ENCODE measurements around the gene UVRAG. TPM values are rescaled to one million over a fixed set of nuclear protein-coding genes. Genes with fewer than 3 reads are reported as not detected.
"Not testable (repeated sequence)": the region's sequence is repeated elsewhere in the genome, so short reads cannot be mapped to it uniquely, and the experiment has no call there.

Gene UVRAG
- total RNA-seq, 1 donor, result 28.2 TPM

- peaks cover 3% of the 10 kb centered on the region for H4K20me1 ChIP-seq (ENCODE audit: insufficient read depth, low read length)
- peaks cover 13% of the 10 kb centered on the region for H3K79me2 ChIP-seq (ENCODE audit: insufficient read depth, low read length)
- H3K4me2 ChIP-seq (ENCODE audit: insufficient read depth, low read length), result peak overlapping the region; percentile 0
- DNase-seq (ENCODE audit: insufficient read length, low spot score, missing footprints), result peak; percentile 49
- peaks cover 29% of the 10 kb centered on the region for H3K4me1 ChIP-seq (ENCODE audit: insufficient read depth, low read length)
- no peak overlapping the region for H3K27ac ChIP-seq (ENCODE audit: low read depth, low read length)
- H3K36me3 ChIP-seq (ENCODE audit: insufficient read depth, low read length), result no peaks in the 10 kb centered on the region
- H2AFZ ChIP-seq (ENCODE audit: low read length), result no peak overlapping the region
- H3K4me3 ChIP-seq (ENCODE audit: insufficient read depth, low read length), result no peak overlapping the region
- no peaks in the 10 kb centered on the region for H3K9me3 ChIP-seq (ENCODE audit: low read depth, low read length)
- H3K27me3 ChIP-seq (ENCODE audit: insufficient read depth, low read length), result no peaks in the 10 kb centered on the region
- TF ChIP-seq CTCF (IDR thresholded peaks at IDR 0.05; ENCODE audit: extremely low read depth, low read depth, low read length), result no peak
These were observed 153.1 kb downstream of the UVRAG start for GRCh38 chr11:75968021-75968625.

- H3K4me1 ChIP-seq (ENCODE audit: insufficient read depth, low read length), result peaks cover 29% of the 10 kb centered on the region
- no peak overlapping the region for H2AFZ ChIP-seq (ENCODE audit: low read length)
- TF ChIP-seq CTCF (IDR thresholded peaks at IDR 0.05; ENCODE audit: extremely low read depth, low read depth, low read length), result no peak
- H3K27ac ChIP-seq (ENCODE audit: low read depth, low read length), result peak overlapping the region; percentile 58
- H3K4me3 ChIP-seq (ENCODE audit: insufficient read depth, low read length), result no peak overlapping the region
- H3K36me3 ChIP-seq (ENCODE audit: insufficient read depth, low read length), result no peaks in the 10 kb centered on the region
- H4K20me1 ChIP-seq (ENCODE audit: insufficient read depth, low read length), result peaks cover 3% of the 10 kb centered on the region
- no peak overlapping the region for H3K4me2 ChIP-seq (ENCODE audit: insufficient read depth, low read length)
- no peaks in the 10 kb centered on the region for H3K9me3 ChIP-seq (ENCODE audit: low read depth, low read length)
- peaks cover 15% of the 10 kb centered on the region for H3K79me2 ChIP-seq (ENCODE audit: insufficient read depth, low read length)
- no peaks in the 10 kb centered on the region for H3K27me3 ChIP-seq (ENCODE audit: insufficient read depth, low read length)
- peak; percentile 18 for DNase-seq (ENCODE audit: insufficient read length, low spot score, missing footprints)
These were observed 154.8 kb downstream of the UVRAG start for GRCh38 chr11:75969626-75970308.

- H3K79me2 ChIP-seq (ENCODE audit: insufficient read depth, low read length), result peaks cover 15% of the 10 kb centered on the region
- DNase-seq (ENCODE audit: insufficient read length, low spot score, missing footprints); H2AFZ ChIP-seq (ENCODE audit: low read length); H3K4me3 ChIP-seq (ENCODE audit: insufficient read depth, low read length); H3K4me1 ChIP-seq (ENCODE audit: insufficient read depth, low read length); H3K9me3 ChIP-seq (ENCODE audit: low read depth, low read length); H3K4me2 ChIP-seq (ENCODE audit: insufficient read depth, low read length); H3K36me3 ChIP-seq (ENCODE audit: insufficient read depth, low read length); H3K27ac ChIP-seq (ENCODE audit: low read depth, low read length); H3K27me3 ChIP-seq (ENCODE audit: insufficient read depth, low read length); H4K20me1 ChIP-seq (ENCODE audit: insufficient read depth, low read length): not testable (repeated sequence)
These were observed 158.7 kb downstream of the UVRAG start for GRCh38 chr11:75973710-75974109.

- not testable (repeated sequence) for H3K4me1 ChIP-seq (ENCODE audit: insufficient read depth, low read length); H3K4me2 ChIP-seq (ENCODE audit: insufficient read depth, low read length); H3K36me3 ChIP-seq (ENCODE audit: insufficient read depth, low read length); H4K20me1 ChIP-seq (ENCODE audit: insufficient read depth, low read length); H3K4me3 ChIP-seq (ENCODE audit: insufficient read depth, low read length); H3K27me3 ChIP-seq (ENCODE audit: insufficient read depth, low read length); H3K27ac ChIP-seq (ENCODE audit: low read depth, low read length); DNase-seq (ENCODE audit: insufficient read length, low spot score, missing footprints); H3K9me3 ChIP-seq (ENCODE audit: low read depth, low read length); H3K79me2 ChIP-seq (ENCODE audit: insufficient read depth, low read length); H2AFZ ChIP-seq (ENCODE audit: low read length)
These were observed 164.1 kb downstream of the UVRAG start for GRCh38 chr11:75979075-75979474.

GRCh38 chr11:75979479-75980027 lies 164.5 kb downstream of the UVRAG start:
- not testable (repeated sequence) for H4K20me1 ChIP-seq (ENCODE audit: insufficient read depth, low read length); H3K36me3 ChIP-seq (ENCODE audit: insufficient read depth, low read length); H3K9me3 ChIP-seq (ENCODE audit: low read depth, low read length); H3K79me2 ChIP-seq (ENCODE audit: insufficient read depth, low read length); H3K4me2 ChIP-seq (ENCODE audit: insufficient read depth, low read length); DNase-seq (ENCODE audit: insufficient read length, low spot score, missing footprints); H2AFZ ChIP-seq (ENCODE audit: low read length); H3K27me3 ChIP-seq (ENCODE audit: insufficient read depth, low read length); H3K4me3 ChIP-seq (ENCODE audit: insufficient read depth, low read length); H3K27ac ChIP-seq (ENCODE audit: low read depth, low read length); H3K4me1 ChIP-seq (ENCODE audit: insufficient read depth, low read length)

Data from osteoblast (primary cell).